ENCODE measurements around the gene HTR1B.

Gene HTR1B

GRCh38 chr6:77456531-77457248 is 6.6 kb downstream of the HTR1B start:
- no peak for DNase-seq (ENCODE audit: low read depth)
- no peak overlapping the region for H3K4me3 ChIP-seq (ENCODE audit: low read depth, low read length)
- TF ChIP-seq CTCF (IDR thresholded peaks at IDR 0.05; ENCODE audit: insufficient read depth, low read depth, low read length, missing control alignments): no peak

GRCh38 chr6:77455271-77455670 is 8.0 kb downstream of the HTR1B start:
- no peak for TF ChIP-seq CTCF (IDR thresholded peaks at IDR 0.05; ENCODE audit: insufficient read depth, low read depth, low read length, missing control alignments)
- no peak for DNase-seq (ENCODE audit: low read depth)
- no peak overlapping the region for H3K4me3 ChIP-seq (ENCODE audit: low read depth, low read length)

GRCh38 chr6:77454386-77454785 is 8.9 kb downstream of the HTR1B start:
- no peak for DNase-seq (ENCODE audit: low read depth)

GRCh38 chr6:77451466-77451865 is 11.8 kb downstream of the HTR1B start:
- DNase-seq (ENCODE audit: low read depth): no peak
- H3K4me3 ChIP-seq (ENCODE audit: low read depth, low read length): no peak overlapping the region
- no peak for TF ChIP-seq CTCF (IDR thresholded peaks at IDR 0.05; ENCODE audit: insufficient read depth, low read depth, low read length, missing control alignments)

More at GRCh38 chr6:77454386-77454785, 8.9 kb downstream of the HTR1B start:
- no peak for TF ChIP-seq CTCF (IDR thresholded peaks at IDR 0.05; ENCODE audit: insufficient read depth, low read depth, low read length, missing control alignments)
- no peak overlapping the region for H3K4me3 ChIP-seq (ENCODE audit: low read depth, low read length)

- no peak for TF ChIP-seq CTCF (IDR thresholded peaks at IDR 0.05; ENCODE audit: insufficient read depth, low read depth, low read length, missing control alignments)
- no peak for DNase-seq (ENCODE audit: low read depth)
- H3K4me3 ChIP-seq (ENCODE audit: low read depth, low read length): no peak overlapping the region
Measured at GRCh38 chr6:77450924-77451323, 12.4 kb downstream of the HTR1B start.

GRCh38 chr6:77448546-77448945 is 14.7 kb downstream of the HTR1B start:
- no peak for DNase-seq (ENCODE audit: low read depth)
- H3K4me3 ChIP-seq (ENCODE audit: low read depth, low read length): no peak overlapping the region
- TF ChIP-seq CTCF (IDR thresholded peaks at IDR 0.05; ENCODE audit: insufficient read depth, low read depth, low read length, missing control alignments): no peak

- TF ChIP-seq CTCF (IDR thresholded peaks at IDR 0.05; ENCODE audit: insufficient read depth, low read depth, low read length, missing control alignments): no peak
- H3K4me3 ChIP-seq (ENCODE audit: low read depth, low read length): no peak overlapping the region
- DNase-seq (ENCODE audit: low read depth): no peak
Measured at GRCh38 chr6:77447254-77447653, 16.0 kb downstream of the HTR1B start.
